Fibroblast of the aortic adventitia (primary cell): ENCODE data around the gene DOCK3. TPM values are rescaled to one million over a fixed set of nuclear protein-coding genes. Genes with fewer than 3 reads are reported as not detected.

Experiments used
- DNase-seq: peaks from one replicate; pipeline ENCODE4 v3.0.0-alpha.2; 2010; ENCODE audit warnings: low read depth
- H3K4me3 ChIP-seq: 2 replicates; pipeline ENCODE4 v1.5.1; 2011; ENCODE audit warnings: low read depth, mild to moderate bottlenecking, control low read depth, low read length, moderate library complexity
- CTCF ChIP-seq: IDR thresholded peaks from 2 replicates; pipeline ENCODE4 v1.5.1; 2011; ENCODE audit warnings: mild to moderate bottlenecking, low read length, control low read depth, inconsistent platforms; ENCODE audit not compliant: insufficient read depth
- total RNA-seq: library from RNA; depleted of rRNA; stranded (reverse); fragments of >200 nt; gene quantifications from 2 replicates; pipeline ENCODE4 v1.2.3, GENCODE V29; 2012; ENCODE audit warnings: low replicate concordance

The DOCK3 gene
- total RNA-seq, 1 donor, result 0.36 TPM

- TF ChIP-seq CTCF, result no peak
- H3K4me3 ChIP-seq, result no peak overlapping the region
- no peak for DNase-seq
Measured at GRCh38 chr3:50982540-50983325, 308.0 kb downstream of the DOCK3 start.

- no peak overlapping the region for H3K4me3 ChIP-seq
Measured at GRCh38 chr3:50983887-50984286, 309.2 kb downstream of the DOCK3 start.

GRCh38 chr3:50985893-50986292 is 311.2 kb downstream of the DOCK3 start:
- H3K4me3 ChIP-seq, result no peak overlapping the region
- no peak for TF ChIP-seq CTCF
- no peak for DNase-seq

More at GRCh38 chr3:50983887-50984286, 309.2 kb downstream of the DOCK3 start:
- TF ChIP-seq CTCF, result no peak
- no peak for DNase-seq

- no peak for TF ChIP-seq CTCF
- no peak for DNase-seq
- H3K4me3 ChIP-seq, result no peak overlapping the region
Measured at GRCh38 chr3:50986726-50987125, 312.0 kb downstream of the DOCK3 start.

GRCh38 chr3:50994537-50994936 is 319.8 kb downstream of the DOCK3 start:
- no peak overlapping the region for H3K4me3 ChIP-seq
- TF ChIP-seq CTCF, result no peak
- no peak for DNase-seq

GRCh38 chr3:50995085-50995824 is 320.5 kb downstream of the DOCK3 start:
- H3K4me3 ChIP-seq, result no peak overlapping the region
- no peak for DNase-seq
- TF ChIP-seq CTCF, result no peak
